Midbrain (tissue), 1 donor: Measurements from ENCODE around the gene ARHGEF28.

ENCODE experiments used
- DNase-seq: peaks from one replicate; lab custom pipeline; 2025; lab: John Stamatoyannopoulos, UW

The ARHGEF28 gene

DNA sequence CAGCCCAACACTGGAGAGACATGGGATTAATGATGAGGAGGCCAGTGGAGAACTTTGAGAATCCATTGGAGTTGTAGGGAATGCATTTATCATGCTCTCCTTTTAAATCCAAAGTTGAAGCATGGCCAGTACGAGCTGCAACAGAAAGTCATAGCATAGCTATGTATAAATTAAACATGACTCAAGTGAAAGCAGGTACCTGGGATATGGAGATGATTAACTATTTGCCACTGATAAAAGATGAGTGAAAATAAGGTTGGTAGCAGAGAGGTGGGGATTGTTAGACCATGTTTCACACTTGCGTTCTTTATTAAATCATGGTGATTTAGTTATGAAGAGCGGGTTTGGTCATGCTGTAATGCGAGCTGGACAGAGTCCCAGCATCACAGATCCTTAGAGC lies 189.6 kb downstream of the ARHGEF28 start:
- DNase-seq: no peak

DNA sequence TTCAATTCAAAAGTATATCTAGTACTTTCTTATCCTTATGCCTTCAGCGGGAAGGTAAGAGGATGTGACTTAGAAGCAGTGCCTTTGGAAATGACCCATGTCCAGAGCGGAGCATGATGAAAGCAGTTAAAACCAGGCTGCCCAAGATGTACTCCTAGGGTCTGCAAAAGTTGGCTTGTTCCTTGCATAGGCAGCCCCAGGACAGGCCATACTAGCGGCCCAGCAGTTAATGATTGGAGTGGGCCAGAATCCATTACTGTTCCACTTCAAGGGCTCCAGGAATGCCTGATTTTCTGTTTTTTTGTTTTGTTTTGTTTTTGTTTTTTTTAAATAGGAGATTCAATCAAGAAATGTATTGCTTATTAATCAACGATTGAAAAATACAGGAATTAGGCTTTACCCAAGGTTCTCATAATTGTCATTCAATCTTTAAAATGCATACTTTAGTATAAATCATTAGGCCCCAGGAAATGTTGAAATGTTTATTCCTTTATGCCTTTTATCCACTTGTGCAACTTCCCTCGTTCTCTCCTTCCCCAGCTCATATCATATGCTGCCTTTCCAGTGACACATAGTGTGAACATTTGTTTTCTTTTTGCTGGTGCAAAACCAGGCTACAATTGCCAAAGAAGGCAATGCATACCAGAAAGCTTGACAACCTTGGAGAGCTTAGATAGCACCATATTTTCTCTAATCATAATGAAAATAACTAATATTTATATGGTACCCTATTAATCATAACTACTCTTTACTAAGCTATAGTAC lies 190.8 kb downstream of the ARHGEF28 start:
- DNase-seq: no peak

DNA sequence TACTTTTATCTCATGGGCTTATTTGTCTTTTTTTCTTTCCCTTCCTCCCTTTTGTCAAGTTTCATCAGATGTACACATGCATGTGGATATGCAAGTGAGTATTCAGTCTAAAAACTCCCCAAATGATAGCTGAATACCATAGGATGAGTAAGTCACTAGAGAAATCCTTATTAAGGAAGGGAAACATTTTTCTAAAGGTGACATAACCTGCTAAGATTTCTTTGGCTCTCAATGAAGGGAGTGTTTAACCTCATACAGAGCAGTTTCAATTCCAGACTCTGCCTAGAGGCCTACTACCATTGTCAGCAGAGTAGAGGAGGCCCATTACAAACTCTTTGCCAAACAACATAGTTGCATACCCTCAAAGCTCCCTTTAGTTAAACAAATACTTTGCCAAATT lies 192.4 kb downstream of the ARHGEF28 start:
- DNase-seq: no peak

DNA sequence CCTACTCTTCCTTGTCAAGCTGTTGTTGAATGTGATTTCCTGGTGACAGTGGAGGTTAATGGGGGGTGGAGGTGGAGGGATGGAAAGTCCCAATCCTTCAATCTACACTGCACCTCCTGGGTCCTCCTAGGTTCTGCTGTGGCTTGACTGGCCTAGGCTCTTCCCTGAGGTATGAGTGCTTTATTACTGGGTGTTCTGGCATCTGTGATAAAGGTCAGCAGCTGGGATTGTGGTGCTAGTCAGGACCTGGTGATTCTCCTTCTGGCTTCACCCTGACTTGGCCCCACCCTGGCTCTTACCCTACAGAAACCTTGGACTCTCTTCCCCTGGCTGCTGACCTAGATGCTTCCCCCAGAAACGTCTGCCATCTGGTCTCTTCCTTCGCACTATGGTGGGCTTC lies 194.3 kb downstream of the ARHGEF28 start:
- DNase-seq: no peak

DNA sequence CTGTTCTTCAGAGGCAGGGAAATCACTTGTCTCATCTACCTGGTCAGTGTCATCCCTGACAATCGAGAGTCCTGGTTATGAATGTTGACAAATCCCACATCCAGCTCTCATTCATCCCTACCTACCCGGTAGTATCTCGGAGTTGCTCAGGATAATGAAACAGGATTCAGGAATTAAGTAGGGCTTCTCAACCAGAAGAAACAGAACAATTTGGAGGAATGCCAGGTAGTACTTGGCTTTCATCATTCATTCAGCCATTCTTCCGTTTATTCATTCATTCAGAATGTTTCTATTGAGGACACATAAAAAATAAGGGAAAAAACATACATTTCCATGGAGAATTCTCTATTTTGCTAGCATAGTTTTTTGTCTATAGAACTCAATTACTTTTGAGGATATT lies 195.0 kb downstream of the ARHGEF28 start:
- DNase-seq: no peak

DNA sequence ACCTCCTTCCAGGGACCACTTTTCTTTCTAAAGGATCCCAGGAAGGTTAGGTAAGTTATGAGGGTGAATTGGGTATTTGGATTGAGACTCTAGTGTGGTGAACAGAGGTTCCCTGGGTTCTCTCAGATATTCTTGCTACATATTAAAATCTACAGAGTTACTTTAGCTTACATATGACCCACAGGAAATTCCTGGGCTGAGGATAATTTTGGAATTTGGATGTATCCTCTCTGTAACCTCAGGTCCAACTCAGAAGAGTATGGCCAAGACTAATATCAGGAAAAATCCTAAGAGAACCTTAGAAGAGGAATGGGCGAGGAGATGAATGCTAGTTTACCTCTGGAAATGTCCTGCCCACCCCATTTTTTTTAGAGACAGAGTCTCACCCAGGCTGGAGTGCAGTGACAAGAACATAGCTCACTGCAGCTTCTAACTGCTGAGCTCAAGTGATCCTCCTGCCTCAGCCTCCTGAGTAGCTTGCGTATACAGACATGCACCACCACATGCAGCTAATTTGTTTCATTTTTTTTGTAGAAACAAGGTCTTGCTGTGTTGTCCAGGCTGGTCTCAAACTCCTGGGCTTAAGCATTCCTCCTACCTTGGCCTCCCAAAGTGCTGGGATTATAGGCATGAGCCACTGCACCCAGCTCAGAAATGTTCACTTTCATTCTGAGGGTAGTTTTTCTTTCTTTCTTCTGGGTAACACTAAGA lies 196.4 kb downstream of the ARHGEF28 start:
- DNase-seq: no peak

DNA sequence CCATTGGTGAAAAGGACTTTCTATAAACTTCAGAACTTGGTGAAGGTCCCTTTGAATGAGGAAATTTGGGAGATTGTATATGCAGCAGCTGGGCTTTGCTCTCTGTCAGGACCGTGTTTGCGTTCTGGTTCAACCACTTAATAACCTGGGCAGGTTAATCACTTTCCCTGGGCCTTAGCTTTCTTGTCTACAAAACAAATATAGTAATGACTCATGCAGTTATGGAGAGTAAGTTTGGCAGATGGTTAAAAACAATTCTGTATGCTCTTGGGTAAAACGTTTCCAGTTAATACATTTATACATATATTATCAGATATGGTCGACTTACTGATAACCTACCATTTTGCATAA lies 197.0 kb downstream of the ARHGEF28 start:
- no peak for DNase-seq

DNA sequence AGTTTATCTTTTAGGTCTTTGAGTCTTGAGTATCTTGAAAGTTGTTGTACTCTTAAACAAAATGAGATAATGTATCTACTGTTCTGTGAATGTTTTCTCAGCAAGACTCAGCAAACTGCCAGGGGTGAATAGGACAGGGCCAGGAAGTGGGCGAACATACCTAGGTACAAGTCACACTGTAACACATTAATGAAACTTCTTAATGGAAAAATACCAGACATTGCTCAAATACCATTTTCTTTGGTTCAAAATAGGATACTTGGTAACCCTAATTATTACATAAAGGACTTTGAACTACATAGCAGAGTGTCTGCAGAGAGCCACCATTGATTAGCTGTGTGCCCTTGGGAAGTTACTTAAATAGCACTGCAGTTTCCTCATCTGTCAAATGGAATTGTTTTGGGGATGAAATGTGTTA lies 197.5 kb downstream of the ARHGEF28 start:
- no peak for DNase-seq

DNA sequence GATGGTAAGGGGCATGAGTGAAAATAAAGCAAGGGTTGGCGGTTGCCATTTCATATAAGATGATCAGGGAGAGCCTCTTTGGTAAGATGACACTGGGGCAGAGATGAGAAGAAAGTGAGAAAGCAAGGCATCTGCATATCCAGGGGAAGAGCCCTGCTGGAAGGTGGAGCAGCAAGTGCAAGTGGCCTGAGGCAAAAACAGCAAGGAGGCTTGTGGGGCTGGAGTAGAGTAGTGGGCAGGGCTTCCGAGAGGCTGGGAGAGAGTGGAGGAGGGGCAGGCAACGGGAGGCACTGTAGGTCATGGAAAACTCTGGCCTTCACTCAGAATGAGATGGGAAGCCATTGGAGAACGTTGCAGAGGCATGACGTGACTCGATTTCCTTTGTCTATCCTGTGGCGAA lies 199.2 kb downstream of the ARHGEF28 start:
- no peak for DNase-seq

DNA sequence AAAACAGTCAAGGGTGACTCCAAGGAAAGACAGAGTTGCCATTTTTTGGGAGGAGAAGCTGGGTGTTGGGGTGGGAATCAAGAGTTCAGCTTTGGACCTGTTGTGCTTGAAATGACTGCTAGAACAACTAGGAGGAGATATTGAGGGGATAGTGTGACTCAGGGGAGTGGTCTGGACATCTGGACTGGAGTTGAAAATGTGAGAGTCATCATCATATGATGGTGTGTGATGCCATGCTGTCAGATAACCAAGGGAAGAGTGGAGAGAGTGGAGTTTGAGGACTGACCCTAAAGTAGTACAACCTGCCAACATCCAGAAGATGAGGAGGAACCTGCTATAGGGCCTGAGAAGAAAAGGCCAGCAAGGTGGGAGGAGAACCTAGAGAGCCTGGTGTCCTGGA lies 199.7 kb downstream of the ARHGEF28 start:
- no peak for DNase-seq

DNA sequence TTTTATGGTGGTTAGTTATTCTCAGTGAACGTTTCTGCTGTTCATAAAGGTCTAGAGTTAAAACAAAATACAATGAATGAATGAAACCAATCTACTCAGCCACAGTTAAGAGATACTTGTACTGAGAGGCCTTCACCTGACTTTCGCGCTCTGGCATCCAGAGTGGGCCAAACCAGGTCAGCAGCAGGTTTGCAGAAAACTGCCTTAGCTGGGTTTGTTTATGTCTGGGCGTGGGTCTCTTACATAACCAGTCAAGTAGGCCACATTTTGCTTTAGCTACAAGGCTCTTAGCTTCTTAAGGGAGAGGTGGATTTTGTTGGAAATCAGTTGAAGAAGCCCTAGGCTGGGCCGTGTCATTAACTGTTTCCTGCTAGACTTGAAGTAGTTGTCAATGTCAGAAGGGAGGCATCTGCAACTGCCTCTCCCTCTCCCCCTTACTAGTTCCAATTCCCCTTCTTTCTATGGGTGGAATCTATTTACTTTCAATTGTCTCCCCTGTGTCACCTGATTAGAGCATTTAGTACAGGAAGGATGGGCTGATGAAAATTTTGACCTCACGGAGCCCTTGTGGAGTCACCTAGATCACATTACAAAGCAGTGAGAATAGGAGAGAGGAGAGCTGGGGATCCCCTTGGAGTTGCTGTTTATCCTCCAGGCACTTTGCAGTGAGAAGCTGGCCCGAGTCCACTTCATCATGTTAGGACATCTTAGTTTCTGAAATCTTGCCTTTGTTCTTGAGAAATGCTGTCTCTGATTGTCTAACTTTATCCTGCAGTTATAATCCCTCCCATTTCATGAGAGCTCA lies 200.5 kb downstream of the ARHGEF28 start:
- DNase-seq: no peak

DNA sequence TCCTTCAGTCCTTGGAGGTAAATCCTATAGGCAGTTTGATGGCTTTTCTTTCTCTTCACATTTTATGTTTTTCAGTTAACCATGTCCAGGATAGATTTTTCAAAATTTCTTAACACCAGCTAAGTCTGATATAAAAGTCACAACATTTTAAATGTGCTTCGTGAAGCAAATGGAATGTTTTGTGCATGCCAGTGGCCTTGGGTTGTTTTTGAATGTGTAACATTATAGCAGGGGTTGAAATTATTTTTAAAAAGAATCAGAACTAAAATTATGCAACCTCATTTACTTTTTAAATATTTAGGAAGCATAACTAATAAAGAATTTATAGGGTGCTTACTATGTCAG lies 201.1 kb downstream of the ARHGEF28 start:
- no peak for DNase-seq

DNA sequence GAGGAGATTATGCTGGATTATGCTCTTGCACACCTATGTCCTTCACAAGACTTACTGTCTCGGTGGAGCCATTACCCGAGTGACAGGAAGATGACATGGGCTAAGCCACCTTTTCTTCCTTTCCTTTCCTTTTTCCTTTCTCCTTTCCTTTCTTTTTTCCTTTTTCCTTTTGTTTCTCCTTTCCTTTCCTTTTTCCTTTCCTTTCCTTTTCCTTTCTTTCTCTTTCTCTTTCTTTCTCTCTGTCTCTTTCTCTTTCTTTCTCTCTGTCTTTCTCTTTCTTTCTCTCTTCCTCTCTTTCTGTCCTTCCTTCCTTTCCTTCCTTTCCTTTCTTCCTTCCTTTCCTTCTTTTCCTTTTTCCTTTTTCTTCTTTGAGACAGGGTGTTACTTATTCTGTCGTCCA lies 202.5 kb downstream of the ARHGEF28 start:
- DNase-seq: no peak

DNA sequence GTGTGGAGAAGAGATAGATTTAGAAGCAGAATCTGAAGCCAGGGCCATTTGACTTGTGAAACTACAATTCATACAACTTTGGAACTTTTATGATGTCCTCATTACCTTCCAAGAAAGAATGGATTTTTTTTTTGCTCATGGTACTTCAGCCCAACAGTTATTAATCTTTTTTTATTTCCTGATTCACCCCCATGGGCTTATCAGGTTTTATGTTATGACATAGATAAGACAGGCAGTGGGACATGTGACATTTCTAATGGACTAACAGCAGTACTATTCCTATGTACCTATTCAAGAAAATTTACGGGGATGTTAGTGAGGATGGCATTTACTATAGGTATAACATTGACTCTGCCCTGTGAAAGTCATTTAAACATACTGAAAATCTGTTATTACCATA lies 204.7 kb downstream of the ARHGEF28 start:
- no peak for DNase-seq

DNA sequence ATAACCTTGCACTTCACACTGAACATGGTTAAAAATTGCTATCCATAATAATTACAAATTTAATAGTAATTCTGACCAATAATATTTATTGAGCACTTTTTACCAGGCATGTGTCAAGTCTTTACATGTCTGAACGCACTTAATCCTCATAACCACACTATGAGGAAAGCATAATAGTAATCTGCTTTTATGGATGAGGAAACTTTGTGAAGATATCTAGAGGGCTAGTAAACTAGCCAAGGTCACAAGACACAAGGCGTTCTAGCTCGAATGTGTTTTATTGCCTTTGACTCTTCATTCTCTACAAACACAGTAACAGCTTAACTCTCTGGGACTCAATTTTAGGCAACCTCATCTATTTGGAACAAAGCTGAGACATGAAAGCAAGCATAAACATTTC lies 205.1 kb downstream of the ARHGEF28 start:
- DNase-seq: no peak

DNA sequence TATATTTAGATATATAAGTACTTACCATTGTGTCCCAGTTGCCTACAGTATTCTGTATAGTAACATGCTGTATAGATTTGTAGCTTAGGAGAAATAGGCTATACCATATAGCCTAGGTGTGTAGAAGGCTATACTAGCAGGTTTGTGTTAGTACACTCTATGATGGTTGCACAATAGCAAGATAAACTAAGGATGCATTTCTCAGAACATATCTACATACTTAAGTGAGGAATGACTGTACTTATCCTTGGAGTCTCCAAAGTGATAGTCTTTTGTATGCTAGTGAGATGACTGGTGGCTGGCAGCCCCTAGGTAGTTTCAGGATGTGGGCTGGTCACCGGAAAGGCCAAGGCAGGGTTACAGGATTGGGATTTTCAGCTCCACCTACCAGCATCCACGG lies 208.7 kb downstream of the ARHGEF28 start:
- DNase-seq: no peak

DNA sequence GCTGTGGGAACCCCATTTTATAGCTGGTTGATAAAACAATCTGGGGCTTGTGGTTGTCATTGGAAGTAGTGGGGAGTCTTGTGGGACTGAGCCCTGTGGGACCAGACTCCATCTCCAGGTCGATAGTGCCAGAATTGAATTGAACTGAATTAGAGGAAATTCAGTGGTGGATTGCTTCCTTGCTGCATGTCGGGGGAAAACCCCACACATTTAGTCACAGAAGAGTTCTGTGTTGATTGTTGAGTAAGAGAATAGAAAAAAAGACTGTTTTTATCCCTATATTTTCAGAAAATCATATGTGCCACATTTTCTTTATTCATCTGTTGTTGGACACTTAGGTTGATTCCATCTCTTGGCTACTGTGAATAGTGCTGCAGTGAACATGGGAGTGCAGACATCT lies 209.7 kb downstream of the ARHGEF28 start:
- no peak for DNase-seq

DNA sequence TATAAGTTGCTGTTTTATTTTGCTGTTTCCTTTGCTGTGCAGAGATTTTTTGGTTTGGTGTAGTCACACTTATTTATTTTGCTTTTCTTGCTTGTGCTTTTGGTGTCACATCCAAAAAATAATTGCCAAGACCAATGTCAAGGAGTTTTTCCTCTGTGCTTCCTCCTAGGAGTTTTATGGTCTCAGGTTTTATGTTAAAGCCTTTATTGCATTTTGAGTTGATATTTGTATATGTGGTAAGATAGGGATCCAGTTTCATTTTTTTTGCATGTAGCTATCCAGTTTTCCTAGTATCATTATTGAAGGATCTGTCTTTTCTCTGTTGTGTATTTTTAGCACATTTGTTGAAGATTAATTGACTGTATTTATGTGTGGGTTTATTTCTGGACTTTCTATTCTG lies 210.6 kb downstream of the ARHGEF28 start:
- no peak for DNase-seq

DNA sequence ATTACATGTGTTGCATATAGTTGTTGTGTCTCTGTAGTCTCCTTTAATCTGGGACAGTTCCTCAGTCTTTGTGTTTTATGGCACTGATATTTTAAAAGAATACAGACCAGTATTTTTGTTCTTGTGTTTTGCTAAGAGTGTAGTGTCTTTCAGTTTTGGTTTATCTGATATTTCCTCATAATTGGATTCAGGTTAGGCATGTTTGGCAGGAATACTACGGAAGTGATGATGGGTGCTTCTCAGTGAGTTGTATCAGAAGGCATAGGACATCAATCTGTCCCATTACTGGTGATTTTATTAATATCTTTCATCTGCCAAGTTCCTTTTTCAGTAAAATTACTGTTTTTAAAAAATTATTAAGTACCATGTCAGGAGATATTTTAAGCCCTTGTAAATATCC lies 212.9 kb downstream of the ARHGEF28 start:
- DNase-seq: no peak

DNA sequence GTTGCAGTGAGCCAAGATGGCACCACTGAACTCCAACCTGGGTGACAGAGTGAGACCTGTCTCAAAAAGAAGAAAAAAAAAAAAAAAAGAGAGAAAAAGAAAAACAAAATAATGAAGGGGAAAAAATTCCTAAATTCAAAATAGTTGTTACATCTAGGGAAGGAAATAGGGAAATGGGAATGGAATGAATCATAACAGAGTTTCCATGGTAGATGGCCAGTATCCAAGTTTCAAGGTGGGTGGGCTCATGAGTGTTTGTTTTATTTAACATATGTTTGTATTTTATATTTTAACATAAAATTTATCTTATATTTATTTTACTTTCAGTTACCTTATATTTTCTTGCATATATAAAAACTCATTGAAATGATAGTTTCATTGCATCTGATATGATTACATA lies 215.6 kb downstream of the ARHGEF28 start:
- no peak for DNase-seq

DNA sequence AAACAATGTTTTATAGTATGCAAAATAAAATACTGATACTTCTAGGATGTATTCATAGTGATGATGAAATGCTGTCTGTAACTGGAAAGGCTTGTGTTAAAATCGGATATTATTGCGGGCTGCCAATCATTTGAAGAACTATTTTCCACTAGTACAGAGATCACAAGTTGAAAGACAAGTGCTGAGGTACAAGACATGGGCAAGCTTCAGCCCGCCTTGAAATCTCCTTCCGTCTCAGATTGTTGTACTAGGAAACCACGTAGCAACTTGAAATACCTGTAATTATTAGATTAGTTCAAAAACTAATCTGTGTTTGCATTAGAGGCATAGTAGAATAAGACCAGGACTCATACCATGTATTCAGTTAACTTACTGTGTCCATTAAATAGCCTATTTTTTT lies 218.2 kb downstream of the ARHGEF28 start:
- DNase-seq: no peak

DNA sequence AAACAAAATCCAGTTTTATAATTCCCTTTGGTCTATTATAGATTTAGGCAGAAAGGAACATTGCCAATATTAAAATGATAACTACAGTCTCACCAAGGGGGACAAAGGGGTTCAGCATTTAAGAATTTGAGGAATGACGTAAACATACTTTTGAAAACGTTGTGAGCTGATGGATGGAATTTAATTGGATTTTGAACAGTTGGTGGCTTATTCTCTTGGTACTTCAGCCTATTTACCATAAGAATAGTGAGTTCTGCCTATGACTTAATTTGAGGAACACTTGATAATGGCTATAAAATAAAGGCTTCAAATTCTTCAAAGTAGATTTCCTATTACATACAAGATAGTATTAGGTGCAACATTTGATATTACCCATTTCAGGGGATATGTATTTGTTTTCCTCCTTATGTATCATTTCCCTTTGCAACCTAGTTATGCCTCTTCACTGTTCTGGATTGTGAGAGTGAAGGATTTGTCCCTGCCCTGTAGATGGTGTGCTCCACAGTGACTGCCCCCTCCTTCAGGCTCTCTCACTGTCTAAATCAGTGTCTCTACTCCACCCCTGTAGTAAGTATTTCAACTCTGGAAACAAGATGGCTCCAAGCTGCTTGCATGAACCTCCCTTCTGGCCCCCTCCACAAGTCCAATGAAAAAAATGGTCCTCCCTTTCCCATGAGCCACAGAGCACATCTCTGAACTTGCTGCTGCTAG lies 225.6 kb downstream of the ARHGEF28 start:
- no peak for DNase-seq

DNA sequence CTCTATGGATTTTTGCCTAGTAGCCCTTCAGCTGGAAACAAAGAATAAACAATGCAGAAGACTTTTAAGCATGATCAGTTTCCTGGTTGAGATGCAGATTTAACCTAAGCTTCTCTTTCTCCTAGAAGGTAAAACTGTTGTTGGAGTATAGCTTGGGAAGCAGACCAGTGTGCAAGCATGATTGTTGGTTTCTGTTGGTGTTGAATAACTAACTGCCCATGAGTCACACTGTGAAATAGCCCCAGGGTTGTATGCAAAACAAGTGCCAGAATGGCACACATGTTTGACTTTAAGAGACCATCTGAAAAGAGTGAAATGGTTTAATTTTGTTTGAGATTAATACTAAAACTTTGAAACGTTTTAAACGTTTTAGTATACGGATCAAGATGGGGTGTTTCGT lies 227.1 kb downstream of the ARHGEF28 start:
- no peak for DNase-seq
